GM21825 (cell line): Measurements from ENCODE around the gene ENAM.
"Not testable (repeated sequence)": the region's sequence is repeated elsewhere in the genome, so short reads cannot be mapped to it uniquely, and the experiment has no call there.

ENCODE experiments used
- ATAC-seq: cut with Tn5 transposase; IDR thresholded peaks from one replicate; pipeline ENCODE4 v1.9.1; 2021; ENCODE audit warnings: mild to moderate bottlenecking, moderate library complexity; ENCODE audit not compliant: unreplicated experiment

The ENAM gene

GRCh38 chr4:70676554-70677090 is 48.1 kb downstream of the ENAM start:
- ATAC-seq = no peak

GRCh38 chr4:70678383-70678999 is 49.9 kb downstream of the ENAM start:
- peak; percentile 75 for ATAC-seq

- ATAC-seq = no peak
Observed at GRCh38 chr4:70680934-70681333, 52.4 kb downstream of the ENAM start.

- peak; percentile 34 for ATAC-seq
Observed at GRCh38 chr4:70681704-70682103, 53.2 kb downstream of the ENAM start.

GRCh38 chr4:70682142-70682541 is 53.6 kb downstream of the ENAM start:
- not testable (repeated sequence) for ATAC-seq

- no peak for ATAC-seq
Observed at GRCh38 chr4:70687392-70687791, 58.8 kb downstream of the ENAM start.

GRCh38 chr4:70687821-70688794 is 59.6 kb downstream of the ENAM start, which contains the start of gene UTP3:
UTP3 (plus strand) TSS chr4:70688532; CDS start chr4:70688678, 146 bp downstream.
- ATAC-seq = peak; percentile 91

GRCh38 chr4:70688795-70689231 is 60.3 kb downstream of the ENAM start:
- ATAC-seq = no peak

- ATAC-seq = no peak
Observed at GRCh38 chr4:70691661-70692060, 63.1 kb downstream of the ENAM start.

- ATAC-seq = not testable (repeated sequence)
Observed at GRCh38 chr4:70694633-70695032, 66.1 kb downstream of the ENAM start.
